Measurements from ENCODE around the gene AGPAT4. TPM values are rescaled to one million over a fixed set of nuclear protein-coding genes. Genes with fewer than 3 reads are reported as not detected.
A peak's percentile ranks its signal among the peaks of the same experiment; 100 is the strongest.

AGPAT4 gene
- total RNA-seq, 1 experiment from 2014 or later, result 22.0 TPM

DNA sequence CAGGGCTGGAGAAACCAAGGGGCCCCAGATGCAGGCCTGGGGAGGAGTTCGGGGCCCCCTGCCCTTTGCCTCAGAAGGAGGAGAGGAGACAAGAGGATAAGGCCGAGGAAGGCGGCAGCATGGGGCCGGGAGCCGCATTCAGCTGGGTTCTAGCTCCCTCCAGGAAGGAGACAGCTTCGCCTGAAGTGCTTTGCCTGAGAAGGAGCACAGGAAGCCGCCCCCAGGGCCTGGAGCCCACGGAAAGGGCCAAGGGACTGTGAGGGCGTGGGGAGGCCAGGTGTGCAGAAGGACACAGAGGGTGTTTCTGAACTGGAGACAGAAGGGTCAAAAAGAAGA is 121.4 kb downstream of the AGPAT4 start:
- H3K9ac ChIP-seq (ENCODE audit: extremely low read depth, insufficient read length, low read length), result no peak overlapping the region
- no peaks in the 10 kb centered on the region for H3K27me3 ChIP-seq (ENCODE audit: insufficient read depth, low read length)
- Mint-ChIP-seq H3K9me3 (peaks cover 4 to 5% of the 10 kb centered on the region in 2 experiments; a peak in 2 of 5 replicates), H3K36me3 (ENCODE audit: insufficient read depth in 1 of 3, low read depth in 3 of 3) (peaks cover 33 to 66% (median 50%) of the 10 kb centered on the region in 3 experiments), H3K4me3 (no peak overlapping the region), H3K4me1 (no peaks in the 10 kb centered on the region), H3K27me3 (ENCODE audit: low read depth) (no peaks in the 10 kb centered on the region; the same call in 1 of the 2 replicates), H3K27ac (peak overlapping the region in 1 of 3 experiments; percentile 85; a peak in 1 of 7 replicates)
- no peak overlapping the region for H4K5ac ChIP-seq (ENCODE audit: insufficient read length, low read depth, low read length)
- no peaks in the 10 kb centered on the region for H4K20me1 ChIP-seq (ENCODE audit: control insufficient read depth, insufficient read depth, insufficient read length)
- no peak overlapping the region for H3K23ac ChIP-seq (ENCODE audit: insufficient read length, low read depth, low read length)
- H4K8ac ChIP-seq (replicated peaks; ENCODE audit: insufficient read length, low read depth, low read length), result no peak overlapping the region
- H3K56ac ChIP-seq (ENCODE audit: insufficient read length, low read depth, low read length), result no peak overlapping the region
- no peak overlapping the region for H2AFZ ChIP-seq (ENCODE audit: low read length)
- H3K4ac ChIP-seq (ENCODE audit: low read depth, low read length), result no peak overlapping the region
- H3K23me2 ChIP-seq (ENCODE audit: insufficient read length, low read depth, low read length, poor library complexity, severe bottlenecking), result no peaks in the 10 kb centered on the region
- no peak overlapping the region for H2BK12ac ChIP-seq (ENCODE audit: insufficient read length, low read depth, low read length)
- H3K27ac ChIP-seq (ENCODE audit: insufficient read length, low read depth, low read length), result no peak overlapping the region
- DNase-seq, result no peak
- H2BK20ac ChIP-seq (ENCODE audit: low read depth, low read length, poor library complexity, severe bottlenecking), result no peak overlapping the region
- TF ChIP-seq, protein P1, sequence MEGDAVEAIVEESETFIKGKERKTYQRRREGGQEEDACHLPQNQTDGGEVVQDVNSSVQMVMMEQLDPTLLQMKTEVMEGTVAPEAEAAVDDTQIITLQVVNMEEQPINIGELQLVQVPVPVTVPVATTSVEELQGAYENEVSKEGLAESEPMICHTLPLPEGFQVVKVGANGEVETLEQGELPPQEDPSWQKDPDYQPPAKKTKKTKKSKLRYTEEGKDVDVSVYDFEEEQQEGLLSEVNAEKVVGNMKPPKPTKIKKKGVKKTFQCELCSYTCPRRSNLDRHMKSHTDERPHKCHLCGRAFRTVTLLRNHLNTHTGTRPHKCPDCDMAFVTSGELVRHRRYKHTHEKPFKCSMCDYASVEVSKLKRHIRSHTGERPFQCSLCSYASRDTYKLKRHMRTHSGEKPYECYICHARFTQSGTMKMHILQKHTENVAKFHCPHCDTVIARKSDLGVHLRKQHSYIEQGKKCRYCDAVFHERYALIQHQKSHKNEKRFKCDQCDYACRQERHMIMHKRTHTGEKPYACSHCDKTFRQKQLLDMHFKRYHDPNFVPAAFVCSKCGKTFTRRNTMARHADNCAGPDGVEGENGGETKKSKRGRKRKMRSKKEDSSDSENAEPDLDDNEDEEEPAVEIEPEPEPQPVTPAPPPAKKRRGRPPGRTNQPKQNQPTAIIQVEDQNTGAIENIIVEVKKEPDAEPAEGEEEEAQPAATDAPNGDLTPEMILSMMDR (conservative IDR thresholded peaks at IDR 0.05), result no peak
- H2BK5ac ChIP-seq (ENCODE audit: insufficient read length, low read length), result no peak overlapping the region
- no peak overlapping the region for H2AK5ac ChIP-seq (ENCODE audit: insufficient read length, low read length)
- no peaks in the 10 kb centered on the region for H3K4me1 ChIP-seq (ENCODE audit: insufficient read depth, low read length)
- no peak overlapping the region for H2BK120ac ChIP-seq (ENCODE audit: low read depth, low read length, poor library complexity, severe bottlenecking)
- H3K9me3 ChIP-seq (ENCODE audit: control insufficient read depth, low read depth, low read length), result no peaks in the 10 kb centered on the region
- H3K18ac ChIP-seq (ENCODE audit: insufficient read length, low read depth, low read length), result no peak overlapping the region
- no peak overlapping the region for H3K4me2 ChIP-seq (ENCODE audit: insufficient read depth, insufficient read length, low read length)
- no peaks in the 10 kb centered on the region for H3K79me1 ChIP-seq (ENCODE audit: insufficient read depth, low read depth, low read length, poor library complexity, severe bottlenecking)
- H3K14ac ChIP-seq (ENCODE audit: insufficient read depth, low read length), result no peak overlapping the region
- H4K91ac ChIP-seq (ENCODE audit: insufficient read length, low read depth, low read length), result no peak overlapping the region
- H3K79me2 ChIP-seq (ENCODE audit: insufficient read depth, low read length), result no peaks in the 10 kb centered on the region
- no peak overlapping the region for H2BK15ac ChIP-seq (ENCODE audit: low read depth, low read length)
- H3T11ph ChIP-seq (ENCODE audit: low read length), result no peak overlapping the region
- no CpG with 5 or more reads among the region's 9 CpGs for WGBS (ENCODE audit: extremely low coverage, insufficient read length, low lambda C conversion rate)
